ENCODE results near the gene RFTN1. TPM values are rescaled to one million over a fixed set of nuclear protein-coding genes. Genes with fewer than 3 reads are reported as not detected.

The RFTN1 gene
- total and polyA plus RNA-seq, 9 of the 15 experiments (the other 6 are each of a cell fraction or from before 2014, with no cell fraction given), result 0.08 to 0.51 (median 0.11) TPM; not detected in 6

- no peak for TF ChIP-seq CLOCK (CRISPR knock-in tag; IDR thresholded peaks at IDR 0.05; ENCODE audit: borderline replicate concordance)
- no peak for TF ChIP-seq ETV1 (tag; conservative IDR thresholded peaks at IDR 0.05; ENCODE audit: low read depth)
- peak; percentile 78; the same call in 1 of the 2 replicates for TF ChIP-seq EHMT2 (IDR thresholded peaks at IDR 0.05)
- no peak for TF ChIP-seq ELF2 (CRISPR knock-in tag; IDR thresholded peaks at IDR 0.05)
- TF ChIP-seq HES1 (IDR thresholded peaks at IDR 0.05; ENCODE audit: low read depth), result no peak
- TF ChIP-seq ATF1 (CRISPR knock-in tag; IDR thresholded peaks at IDR 0.05), result no peak
- TF ChIP-seq ATF1 (tag; IDR thresholded peaks at IDR 0.05), result peak; percentile 63
- TF ChIP-seq ETS1 (conservative IDR thresholded peaks at IDR 0.05; ENCODE audit: control insufficient read depth, low read depth, low read length), result no peak
- TF ChIP-seq MTA2 (IDR thresholded peaks at IDR 0.05; ENCODE audit: low read depth), result no peak
- TF ChIP-seq NFE2 (IDR thresholded peaks at IDR 0.05; ENCODE audit: low read depth), result no peak
- peak; percentile 55; the same call in 1 of the 2 replicates for TF ChIP-seq ZNF384 (IDR thresholded peaks at IDR 0.05; ENCODE audit: low read depth, low read length)
- TF ChIP-seq ZFX (CRISPR knock-in tag; IDR thresholded peaks at IDR 0.05), result no peak
- TF ChIP-seq TAL1 (IDR thresholded peaks at IDR 0.05), result no peak
- no peak for TF ChIP-seq BCOR (IDR thresholded peaks at IDR 0.05)
- TF ChIP-seq ESRRA (IDR thresholded peaks at IDR 0.05; ENCODE audit: borderline replicate concordance, low read depth), result peak; percentile 55; the same call in 1 of the 2 replicates
- no peak; the same call in 1 of the 2 replicates for TF ChIP-seq STAT5A (IDR thresholded peaks at IDR 0.05; ENCODE audit: borderline replicate concordance, low read length)
- TF ChIP-seq SNRNP70 (optimal IDR thresholded peaks at IDR 0.05; ENCODE audit: low read depth, low read length), result no peak
- no peak for TF ChIP-seq KHSRP (IDR thresholded peaks at IDR 0.05)
- no peak for TF ChIP-seq CCAR2 (IDR thresholded peaks at IDR 0.05; ENCODE audit: low read depth, low read length)
- TF ChIP-seq LCOR (CRISPR knock-in tag; IDR thresholded peaks at IDR 0.05), result no peak
- TF ChIP-seq CBX2 (IDR thresholded peaks at IDR 0.05; ENCODE audit: insufficient read depth, low read length, poor library complexity, severe bottlenecking), result no peak
- no peak for TF ChIP-seq ZNF277 (CRISPR knock-in tag; IDR thresholded peaks at IDR 0.05; ENCODE audit: borderline replicate concordance)
- TF ChIP-seq PCBP2 (IDR thresholded peaks at IDR 0.05; ENCODE audit: low read depth, low read length, poor library complexity, severe bottlenecking), result no peak
- no peak for TF ChIP-seq E2F5 (CRISPR knock-in tag; IDR thresholded peaks at IDR 0.05)
Measured at GRCh38 chr3:16550676-16551341, 37.3 kb upstream of the RFTN1 start (continued).
